Measurements from ENCODE around the gene ABHD10. TPM values are rescaled to one million over a fixed set of nuclear protein-coding genes. Genes with fewer than 3 reads are reported as not detected.

Gene ABHD10
- 17.6 TPM for total RNA-seq
- long read RNA-seq, transcript ABHD10-201 (5 exons, 2,590 nt): major isoform, 5 of 5 reads
- long read RNA-seq, partial matches to known transcripts: 0 of 5 reads
- long read RNA-seq, other reads (novel, unspliced or antisense): 0 of 5 reads

GRCh38 chr3:111978583-111979433 lies at the start of gene ABHD10:
ABHD10 (plus strand) TSS chr3:111979026; CDS start chr3:111979062, 36 bp downstream.
- DNase-seq (ENCODE audit: low spot score): peak; percentile 98

- no peak for DNase-seq (ENCODE audit: low spot score)
These were observed 49.3 kb upstream of the ABHD10 start for GRCh38 chr3:111929484-111929883.

- no peak for DNase-seq (ENCODE audit: low spot score)
These were observed 45.9 kb upstream of the ABHD10 start for GRCh38 chr3:111932946-111933345.

GRCh38 chr3:111936191-111936841 lies 42.5 kb upstream of the ABHD10 start:
- no peak for DNase-seq (ENCODE audit: low spot score)

- DNase-seq (ENCODE audit: low spot score): no peak
These were observed 41.9 kb upstream of the ABHD10 start for GRCh38 chr3:111936967-111937366.

- no peak for DNase-seq (ENCODE audit: low spot score)
These were observed 41.0 kb upstream of the ABHD10 start for GRCh38 chr3:111937871-111938270.

GRCh38 chr3:111939873-111940272 lies 39.0 kb upstream of the ABHD10 start:
- DNase-seq (ENCODE audit: low spot score): no peak

- no peak for DNase-seq (ENCODE audit: low spot score)
These were observed 35.3 kb upstream of the ABHD10 start for GRCh38 chr3:111943533-111943932.

GRCh38 chr3:111944372-111944771 lies 34.5 kb upstream of the ABHD10 start:
- DNase-seq (ENCODE audit: low spot score): no peak

- no peak for DNase-seq (ENCODE audit: low spot score)
These were observed 31.6 kb upstream of the ABHD10 start for GRCh38 chr3:111947231-111947630.

GRCh38 chr3:111948786-111949185 lies 30.0 kb upstream of the ABHD10 start:
- no peak for DNase-seq (ENCODE audit: low spot score)

- no peak for DNase-seq (ENCODE audit: low spot score)
These were observed 29.1 kb upstream of the ABHD10 start for GRCh38 chr3:111949712-111950111.

- no peak for DNase-seq (ENCODE audit: low spot score)
These were observed 27.8 kb upstream of the ABHD10 start for GRCh38 chr3:111951032-111951431.

GRCh38 chr3:111952086-111952485 lies 26.7 kb upstream of the ABHD10 start:
- no peak for DNase-seq (ENCODE audit: low spot score)

- no peak for DNase-seq (ENCODE audit: low spot score)
These were observed 25.9 kb upstream of the ABHD10 start for GRCh38 chr3:111952866-111953450.

- DNase-seq (ENCODE audit: low spot score): no peak
These were observed 24.4 kb upstream of the ABHD10 start for GRCh38 chr3:111954228-111954990.

- DNase-seq (ENCODE audit: low spot score): no peak
These were observed 22.9 kb upstream of the ABHD10 start for GRCh38 chr3:111955876-111956275.

GRCh38 chr3:111956449-111956848 lies 22.4 kb upstream of the ABHD10 start:
- no peak for DNase-seq (ENCODE audit: low spot score)

- no peak for DNase-seq (ENCODE audit: low spot score)
These were observed 21.7 kb upstream of the ABHD10 start for GRCh38 chr3:111956995-111957734.

- no peak for DNase-seq (ENCODE audit: low spot score)
These were observed 17.2 kb upstream of the ABHD10 start for GRCh38 chr3:111961461-111962164.

All from mesenteric fat pad (tissue), 1 donor.